ENCODE results near the gene MMP10.

The MMP10 gene

DNA sequence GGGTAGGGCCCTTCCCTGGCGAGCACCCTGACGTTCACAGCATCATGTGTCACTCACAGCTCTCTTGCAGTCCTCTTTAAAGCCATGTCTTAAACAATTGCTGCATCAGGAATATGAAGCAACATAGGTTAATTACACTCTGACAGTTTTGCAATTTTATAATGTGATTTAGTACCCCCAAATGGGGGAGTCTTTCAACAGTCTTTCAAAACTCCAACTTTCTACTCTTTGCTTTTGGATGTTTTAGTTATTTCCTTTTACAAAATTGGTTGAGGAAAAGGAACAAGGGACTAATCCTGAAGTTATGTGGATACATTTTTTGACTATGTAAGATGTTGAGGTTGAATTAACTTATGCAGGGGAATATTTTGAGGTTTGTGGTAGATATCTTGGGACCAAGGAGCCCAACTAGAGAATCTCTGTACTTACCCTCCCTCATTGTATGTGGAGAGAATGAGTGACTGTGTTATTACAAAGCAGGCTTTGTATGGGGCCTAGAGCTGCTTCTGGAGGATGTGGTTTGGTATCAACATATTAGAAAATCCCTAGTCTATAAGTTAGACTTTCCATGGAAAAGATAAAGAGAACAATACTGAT lies 55.4 kb downstream of the MMP10 start, which contains the start of gene MMP8:
TSS of gene MMP8 (minus strand) at position 51 of the 597 bp plus-strand sequence. CDS start 99 bp downstream, outside the sequence.
- DNase-seq: no peak

DNA sequence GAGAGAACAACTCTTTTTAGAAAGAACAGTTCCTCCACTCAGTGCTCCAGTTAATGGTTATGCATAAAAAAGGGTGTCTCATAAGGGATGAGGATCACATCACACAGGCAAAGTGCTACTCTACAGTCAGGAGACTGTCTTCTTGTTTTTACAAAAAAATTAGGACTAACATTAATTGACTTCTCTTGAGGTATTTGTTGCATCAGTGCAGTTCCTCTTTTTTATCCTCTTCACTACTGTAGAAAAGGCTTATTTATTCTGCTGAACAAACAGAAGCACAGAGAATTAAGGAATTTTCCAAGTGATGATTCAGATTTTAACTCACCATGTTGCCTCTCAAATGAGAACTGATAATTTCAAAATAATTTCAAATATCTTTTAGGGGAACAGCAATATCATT lies 57.6 kb downstream of the MMP10 start:
- no peak for DNase-seq

Data from activated CD8-positive, alpha-beta memory T cell treated with anti-CD3 and anti-CD28 coated beads, Interleukin-2, amount 50 U/mL, for 4 hours (primary cell).